GM20000 (cell line): Measurements from ENCODE around the gene GRIK4.

Experiments used
- DNase-seq: peaks from one replicate; pipeline ENCODE4 v3.0.0; 2012; ENCODE audit warnings: low spot score
- TF ChIP-seq, protein P1 (sequence below): IDR thresholded peaks from 2 replicates; pipeline ENCODE4 v1.5.1; 2012; ENCODE audit warnings: mild to moderate bottlenecking, control low read depth; ENCODE audit errors: extremely low read depth, missing control alignments

Gene GRIK4

DNA sequence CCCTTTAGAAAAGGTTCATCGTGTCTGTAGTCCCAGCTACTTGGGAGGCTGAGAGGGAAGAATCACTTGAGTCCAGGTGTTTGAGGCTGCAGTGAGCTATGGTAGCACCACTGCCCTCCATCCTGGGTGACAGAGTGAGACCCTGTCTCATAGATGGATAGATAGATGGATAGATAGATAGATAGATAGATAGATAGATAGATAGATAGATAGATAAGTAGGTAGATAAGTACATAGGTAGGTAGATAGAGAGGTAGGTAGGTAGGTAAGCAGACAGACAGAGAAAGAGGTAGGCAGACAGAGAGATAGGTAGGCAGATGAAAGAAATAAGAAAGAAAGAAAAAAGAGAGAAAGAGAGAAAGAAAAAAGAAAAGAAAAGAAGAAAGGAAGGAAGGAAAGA lies 156.4 kb downstream of the GRIK4 start:
- TF ChIP-seq, protein P1, sequence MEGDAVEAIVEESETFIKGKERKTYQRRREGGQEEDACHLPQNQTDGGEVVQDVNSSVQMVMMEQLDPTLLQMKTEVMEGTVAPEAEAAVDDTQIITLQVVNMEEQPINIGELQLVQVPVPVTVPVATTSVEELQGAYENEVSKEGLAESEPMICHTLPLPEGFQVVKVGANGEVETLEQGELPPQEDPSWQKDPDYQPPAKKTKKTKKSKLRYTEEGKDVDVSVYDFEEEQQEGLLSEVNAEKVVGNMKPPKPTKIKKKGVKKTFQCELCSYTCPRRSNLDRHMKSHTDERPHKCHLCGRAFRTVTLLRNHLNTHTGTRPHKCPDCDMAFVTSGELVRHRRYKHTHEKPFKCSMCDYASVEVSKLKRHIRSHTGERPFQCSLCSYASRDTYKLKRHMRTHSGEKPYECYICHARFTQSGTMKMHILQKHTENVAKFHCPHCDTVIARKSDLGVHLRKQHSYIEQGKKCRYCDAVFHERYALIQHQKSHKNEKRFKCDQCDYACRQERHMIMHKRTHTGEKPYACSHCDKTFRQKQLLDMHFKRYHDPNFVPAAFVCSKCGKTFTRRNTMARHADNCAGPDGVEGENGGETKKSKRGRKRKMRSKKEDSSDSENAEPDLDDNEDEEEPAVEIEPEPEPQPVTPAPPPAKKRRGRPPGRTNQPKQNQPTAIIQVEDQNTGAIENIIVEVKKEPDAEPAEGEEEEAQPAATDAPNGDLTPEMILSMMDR, result no peak
- no peak for DNase-seq

DNA sequence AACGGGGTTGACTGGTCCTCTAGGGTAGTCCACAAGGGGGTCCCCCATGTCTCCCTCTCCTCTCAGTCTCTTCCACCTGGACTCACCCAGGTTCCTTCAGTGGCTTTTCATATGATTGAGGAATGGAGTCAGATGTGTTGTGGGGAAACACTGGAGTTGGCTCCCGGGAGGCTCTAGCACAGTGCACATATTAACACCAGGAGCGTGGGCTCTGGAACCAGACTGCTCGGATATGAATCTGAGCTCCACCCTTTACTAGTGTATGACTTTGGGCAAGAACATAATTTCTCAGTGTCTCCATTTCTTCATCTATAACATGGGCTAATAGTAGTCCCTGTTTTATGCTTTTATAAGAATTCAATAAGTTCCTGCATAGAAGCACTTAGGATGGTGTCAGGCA lies 157.0 kb downstream of the GRIK4 start:
- TF ChIP-seq, protein P1, result no peak
- no peak for DNase-seq

DNA sequence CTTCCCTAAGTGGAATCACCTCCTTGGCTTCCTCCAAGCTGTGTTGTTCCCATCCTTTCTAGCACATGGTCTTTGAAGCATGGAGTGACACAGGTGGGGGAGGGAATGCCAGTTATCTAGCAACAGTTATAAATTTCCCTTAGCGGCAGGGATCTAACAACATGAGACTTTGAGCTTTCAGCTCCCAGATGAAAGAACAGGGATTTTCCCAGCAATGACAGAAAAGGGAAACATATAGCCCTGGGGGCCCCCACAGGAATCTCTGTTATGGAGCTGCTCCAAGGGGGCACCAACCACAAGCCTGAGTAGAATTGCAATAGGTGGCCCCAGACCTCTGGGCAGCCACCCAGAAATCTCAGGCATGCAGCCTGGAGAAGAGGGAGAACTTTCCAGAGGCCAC lies 163.0 kb downstream of the GRIK4 start:
- no peak for DNase-seq
- TF ChIP-seq, protein P1, result no peak

DNA sequence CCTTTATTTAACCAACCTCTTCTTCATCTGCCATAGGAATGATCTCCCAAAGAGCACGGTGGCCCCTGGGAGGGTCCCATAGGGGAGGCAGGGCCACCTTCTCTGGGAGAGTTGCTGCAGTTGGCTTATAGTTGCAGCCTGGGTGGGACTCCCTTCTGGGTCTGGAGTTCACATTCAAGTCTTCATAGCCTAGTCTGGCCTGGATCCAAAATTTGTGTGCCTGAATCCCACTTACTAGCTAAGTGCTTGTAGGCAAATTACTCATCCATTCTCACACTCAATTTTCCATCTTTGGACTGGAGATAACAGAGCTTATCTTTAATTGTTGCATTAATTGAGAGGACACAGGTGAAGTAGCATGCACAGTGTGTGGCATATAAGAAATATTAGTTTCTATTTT lies 163.6 kb downstream of the GRIK4 start:
- no peak for DNase-seq

DNA sequence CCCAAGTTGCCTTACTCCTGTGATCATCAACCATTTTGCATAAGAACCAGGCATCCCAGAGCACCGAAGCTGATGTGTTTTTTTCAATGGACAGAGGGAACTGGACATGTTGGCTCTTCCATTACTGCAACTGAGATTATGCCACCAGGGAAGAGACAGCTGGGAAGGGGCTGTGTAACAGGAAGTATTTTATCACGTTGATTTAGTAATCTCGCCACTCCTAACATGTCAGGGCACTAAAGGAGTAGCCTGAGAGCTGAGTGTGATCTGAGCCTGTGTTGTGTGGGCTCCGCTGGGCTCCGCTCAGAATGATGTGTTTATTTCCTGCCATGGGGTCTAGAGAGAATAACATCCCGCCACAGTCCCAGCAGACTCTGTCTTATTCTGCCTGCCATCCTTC lies 165.4 kb downstream of the GRIK4 start:
- TF ChIP-seq, protein P1, result no peak
- no peak for DNase-seq

More for the DNA sequence above, 163.6 kb downstream of the GRIK4 start:
- TF ChIP-seq, protein P1, result no peak

DNA sequence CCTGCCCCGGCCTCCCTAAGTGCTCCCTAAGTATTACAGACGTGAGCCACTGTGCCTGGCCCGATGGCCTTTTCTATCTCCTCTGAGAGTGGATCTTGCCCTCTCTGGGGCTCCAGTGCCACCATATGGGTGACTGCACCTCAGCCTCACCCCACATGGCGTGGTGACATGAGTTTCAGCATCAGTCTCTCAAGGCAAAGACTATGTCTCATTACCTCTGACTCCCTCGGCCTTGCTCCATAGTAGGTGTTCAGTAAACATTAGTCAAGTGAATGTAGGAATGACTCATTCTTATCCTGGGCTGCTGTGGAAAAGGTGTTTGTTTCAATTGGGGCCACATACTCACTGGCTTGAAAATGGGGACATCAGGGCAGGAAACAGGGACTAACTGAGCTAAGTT lies 168.8 kb downstream of the GRIK4 start:
- no peak for DNase-seq
- TF ChIP-seq, protein P1, result no peak

DNA sequence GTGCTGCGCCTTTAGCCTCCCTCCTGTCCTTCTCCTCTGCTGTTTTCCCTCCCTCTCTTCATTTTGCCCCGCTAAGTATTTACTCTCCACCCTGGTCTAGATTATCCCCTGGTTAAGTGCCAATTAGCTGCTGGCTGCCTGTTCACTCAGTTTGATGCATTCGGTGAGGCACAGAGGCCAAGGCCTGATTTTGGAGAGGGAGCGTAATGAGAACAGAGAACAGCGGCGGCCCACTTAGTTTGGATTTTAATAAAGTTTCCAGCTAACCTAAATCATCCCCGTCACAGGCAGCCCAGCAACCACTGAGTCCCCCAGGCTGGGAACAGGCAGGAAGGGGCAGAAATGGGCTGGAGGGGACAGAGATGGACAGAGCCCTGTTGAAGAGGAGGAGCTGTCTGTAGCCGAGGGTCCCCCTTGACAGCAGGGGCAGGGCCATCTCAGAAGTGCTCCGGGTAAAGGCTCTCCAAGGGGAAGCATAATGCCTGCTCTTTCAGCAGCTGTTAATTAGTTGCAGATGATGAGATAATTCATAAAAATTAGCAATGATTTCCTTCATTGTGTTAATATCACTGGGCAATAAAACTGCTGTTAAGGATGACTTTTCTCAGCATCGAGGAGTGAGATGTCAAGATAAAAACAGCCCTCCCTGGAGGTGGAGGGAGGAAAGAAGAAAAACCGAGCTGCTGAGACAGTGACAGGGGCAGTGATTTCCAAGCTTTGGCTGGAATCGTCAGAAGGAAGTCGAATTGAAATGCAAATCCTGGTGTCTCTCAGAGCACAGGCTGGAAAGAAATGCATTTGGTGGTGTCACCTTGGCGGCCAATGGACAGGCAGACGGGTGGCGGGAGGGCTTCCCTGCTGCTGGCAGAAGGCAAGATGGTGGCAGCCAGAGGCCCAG lies 170.1 kb downstream of the GRIK4 start:
- DNase-seq, result no peak
- TF ChIP-seq, protein P1, result no peak
